HCT116 (cell line): ENCODE results near the gene ATP2C1. TPM values are rescaled to one million over a fixed set of nuclear protein-coding genes. Genes with fewer than 3 reads are reported as not detected.
A peak's percentile ranks its signal among the peaks of the same experiment; 100 is the strongest.

Experiments
- ATAC-seq: fragments of 200-7000 bp; cut with Tn5 transposase; 2 replicates; pipeline ENCODE4 v1.9.1; 2020; ENCODE audit warnings: mild to moderate bottlenecking, moderate library complexity
- BruUV-seq: library from RNA; stranded (reverse); fragments of 400-500 nt; replicated peaks from 2 replicates; lab custom pipeline; 2021; lab: Mats Ljungman, UMichigan
- CTCF ChIA-PET: fragments of 300-600 bp; sonication (Branson Sonifier 250); formaldehyde crosslinking; loops from one replicate; lab custom pipeline; 2021; ENCODE audit warnings: antibody characterized with exemption; lab: Charles Lee
- POLR2A ChIA-PET: fragments of 300-600, 350-600 bp; sonication (Branson Sonifier 250); formaldehyde crosslinking; loops from one replicate; lab custom pipeline; 2021; ENCODE audit warnings: antibody characterized with exemption; lab: Charles Lee
- RAD21 ChIA-PET, 2 experiments: fragments of 300-600 bp; sonication (Branson Sonifier 250); formaldehyde crosslinking; loops; one replicate each; lab custom pipeline; 2023; ENCODE audit warnings: low total read pairs in 2 of 2; ENCODE audit not compliant: uncharacterized antibody in 2 of 2, unreplicated experiment in 2 of 2, low non-redundant PET in 1 of 2; lab: Charles Lee
- DNase-seq: peaks from one replicate; pipeline ENCODE4 v3.0.0-alpha.2; 2010; ENCODE audit warnings: low read depth, low spot score
- H2AFZ ChIP-seq: fragments of 200-600 bp; shearing (Covaris generic), sonication (generic); 2 replicates; pipeline ENCODE4 v1.6.1; 2017; ENCODE audit warnings: low read depth, mixed run types, mixed read lengths, antibody characterized with exemption, low read length; ENCODE audit not compliant: poor library complexity, severe bottlenecking
- H3K27ac ChIP-seq: 2 replicates; pipeline ENCODE4 v1.5.1; 2012; ENCODE audit warnings: low read depth, low read length
- H3K27me3 ChIP-seq: fragments of 200-600 bp; sonication (generic); 2 replicates; pipeline ENCODE4 v1.6.1; 2016; ENCODE audit warnings: mixed run types, low read length, mixed read lengths; ENCODE audit not compliant: insufficient read depth
- H3K36me3 ChIP-seq, 2 experiments: fragments of 200-500 bp in 1 of 2; fragments of 200-600 bp in 1 of 2; sonication (Bioruptor generic) in 1 of 2; sonication (generic) in 1 of 2; 2 replicates each; pipeline versions ENCODE4 v1.5.1 to v1.6.1; 2014 to 2016; ENCODE audit warnings: low read length in 2 of 2, inconsistent platforms in 1 of 2, mixed read lengths in 1 of 2, mixed run types in 1 of 2; ENCODE audit not compliant: insufficient read depth in 2 of 2, control insufficient read depth in 1 of 2
- H3K4me1 ChIP-seq, 2 experiments: fragments of 200-600 bp in 1 of 2; sonication (generic) in 1 of 2; 2 replicates each; pipeline versions ENCODE4 v1.5.1 to v1.6.1; 2012 to 2017; ENCODE audit warnings: low read length in 2 of 2, inconsistent platforms in 1 of 2, mild to moderate bottlenecking in 1 of 2, mixed read lengths in 1 of 2, mixed run types in 1 of 2, moderate library complexity in 1 of 2; ENCODE audit not compliant: insufficient read depth in 2 of 2, control insufficient read depth in 1 of 2
- H3K4me2 ChIP-seq: fragments of 200-600 bp; sonication (generic); 2 replicates; pipeline ENCODE4 v1.6.1; 2017; ENCODE audit warnings: mixed run types, low read length, mixed read lengths
- H3K4me3 ChIP-seq, 2 experiments: fragments of 200-600 bp in 1 of 2; sonication (generic) in 1 of 2; replicated peaks in 1 of 2; 2 replicates each; pipeline ENCODE4 v1.5.1; 2011 to 2016; ENCODE audit warnings: low read length in 2 of 2, control low read depth in 1 of 2, low read depth in 1 of 2, mild to moderate bottlenecking in 1 of 2, mixed read lengths in 1 of 2, mixed run types in 1 of 2
- H3K79me2 ChIP-seq: fragments of 200-600 bp; sonication (generic); 2 replicates; pipeline ENCODE4 v1.6.1; 2017; ENCODE audit warnings: mild to moderate bottlenecking, mixed run types, low read length, moderate library complexity, mixed read lengths; ENCODE audit not compliant: insufficient read depth
- H3K9ac ChIP-seq: fragments of 200-600 bp; sonication (generic); 2 replicates; pipeline ENCODE4 v1.6.1; 2016; ENCODE audit warnings: low read length, mixed read lengths
- H3K9me2 ChIP-seq: fragments of 200-600 bp; sonication (generic), shearing (Covaris generic); 2 replicates; pipeline ENCODE4 v1.6.1; 2017; ENCODE audit warnings: mixed run types, mild to moderate bottlenecking, moderate library complexity; ENCODE audit not compliant: insufficient read depth
- H3K9me3 ChIP-seq, 2 experiments: fragments of 200-500 bp in 1 of 2; fragments of 200-600 bp in 1 of 2; sonication (Bioruptor generic) in 1 of 2; sonication (generic) in 1 of 2; 2 replicates each; pipeline ENCODE4 v1.6.1; 2014 to 2017; ENCODE audit warnings: low read length in 2 of 2, mixed read lengths in 2 of 2, inconsistent platforms in 1 of 2, low read depth in 1 of 2, mild to moderate bottlenecking in 1 of 2, mixed run types in 1 of 2, moderate library complexity in 1 of 2; ENCODE audit not compliant: control insufficient read depth in 1 of 2, insufficient read depth in 1 of 2
- H4K20me1 ChIP-seq: fragments of 200-600 bp; sonication (generic), shearing (Covaris generic); 2 replicates; pipeline ENCODE4 v1.6.1; 2017; ENCODE audit warnings: mixed run types, mild to moderate bottlenecking, moderate library complexity; ENCODE audit not compliant: insufficient read depth
- CTCF ChIP-seq, 3 experiments: fragments of 200-600 bp in 1 of 3; sonication (generic) in 1 of 3; IDR thresholded peaks in 2 of 3; conservative IDR thresholded peaks in 1 of 3; 2 replicates each; pipeline ENCODE4 v1.5.1; 2012 to 2017; ENCODE audit warnings: low read depth in 2 of 3, low read length in 2 of 3, antibody characterized with exemption in 1 of 3, borderline replicate concordance in 1 of 3, control low read depth in 1 of 3, mild to moderate bottlenecking in 1 of 3, mixed read lengths in 1 of 3, mixed run types in 1 of 3, moderate library complexity in 1 of 3; ENCODE audit not compliant: insufficient read depth in 1 of 3
- RAD21 ChIP-seq: IDR thresholded peaks from 2 replicates; pipeline ENCODE4 v1.6.1; 2012; ENCODE audit warnings: low read depth, mild to moderate bottlenecking
- REST ChIP-seq: IDR thresholded peaks from 2 replicates; pipeline ENCODE4 v1.6.1; 2012; ENCODE audit warnings: low read depth
- intact Hi-C: fragments of 100-400 bp; cut with micrococcal nuclease; formaldehyde crosslinking; loops from 2 replicates; pipeline ENCODE4 v1.10.0; 2022
- total RNA-seq: library from RNA; stranded (reverse); gene quantifications from one replicate; pipeline ENCODE4 v1.2.1, GENCODE V29; 2021; ENCODE audit not compliant: unreplicated experiment

The ATP2C1 gene
- total RNA-seq, 1 experiment from 2014 or later, result 69.1 TPM

- no peaks in the 10 kb centered on the region for H3K79me2 ChIP-seq
- H3K4me3 ChIP-seq, result no peak overlapping the region
- no peaks in the 10 kb centered on the region for H3K36me3 ChIP-seq
- no peak for ATAC-seq
- H4K20me1 ChIP-seq, result no peaks in the 10 kb centered on the region
- no peaks in the 10 kb centered on the region for H3K9me3 ChIP-seq
- no peak overlapping the region for H3K27ac ChIP-seq
- ChIA-PET POLR2A (no interaction called here), CTCF (no interaction called here), RAD21 (no interaction called here)
- H3K27me3 ChIP-seq, result no peaks in the 10 kb centered on the region
- intact Hi-C loops, result loop anchor here (1.0 kb wide), 1 partner anchor 976 kb away; no protein-coding TSS in a partner anchor
- no peak for DNase-seq
- TF ChIP-seq REST (no peak), RAD21 (peak; percentile 55), CTCF (IDR thresholded peaks at IDR 0.05 in 2 of 3, conservative IDR thresholded peaks at IDR 0.05 in 1 of 3; ENCODE audit: borderline replicate concordance in 1 of 3, insufficient read depth in 1 of 3, low read depth in 2 of 3, low read length in 2 of 3) (peak in 2 of 3 experiments; percentile 39 to 42; a peak in 2 of 6 replicates)
- no peak overlapping the region for H3K9ac ChIP-seq
- no TSS peak for BruUV-seq
- H3K9me2 ChIP-seq, result no peaks in the 10 kb centered on the region
- H3K4me1 ChIP-seq, result no peaks in the 10 kb centered on the region
- no peak overlapping the region for H3K4me2 ChIP-seq
- H2AFZ ChIP-seq, result no peak overlapping the region
Observed at GRCh38 chr3:131053043-131053859, 159.4 kb downstream of the ATP2C1 start.

Other genes starting within 250 kb of the ATP2C1 start
- 23.5 TPM for gene PIK3R4, start 147.3 kb upstream of the ATP2C1 start, total RNA-seq
- 2.4 TPM for gene ASTE1, start 132.7 kb downstream of the ATP2C1 start, total RNA-seq
- gene NEK11, start 132.8 kb downstream of the ATP2C1 start, total RNA-seq, result 3.1 TPM